SK-N-SH treated with all-trans-retinoic acid at 6 μM for 48 hours (cell line): ENCODE data around the gene ARHGEF38.

Experiments used
- ATAC-seq: fragments of 200-7000 bp; cut with Tn5 transposase; 3 replicates; pipeline ENCODE4 v1.9.1; 2020; ENCODE audit warnings: mild to moderate bottlenecking, moderate library complexity
- ARNTL ChIP-seq: fragments of 450-650 bp; formaldehyde crosslinking; IDR thresholded peaks from 2 replicates; pipeline ENCODE4 v1.5.0; 2020; ENCODE audit warnings: low read depth, mild to moderate bottlenecking, moderate library complexity, borderline replicate concordance
- CSDC2 ChIP-seq: fragments of 250-450 bp; sonication (Bioruptor Pico); IDR thresholded peaks from 2 replicates; pipeline ENCODE4 v1.5.0; 2020; ENCODE audit warnings: mild to moderate bottlenecking, moderate library complexity
- ESRRG ChIP-seq: fragments of 250-450 bp; sonication (Bioruptor Pico); IDR thresholded peaks from 2 replicates; pipeline ENCODE4 v1.6.1; 2021; ENCODE audit warnings: mild to moderate bottlenecking
- GLIS3 ChIP-seq: fragments of 250-450 bp; sonication (Bioruptor Pico); IDR thresholded peaks from 2 replicates; pipeline ENCODE4 v1.5.0; 2020; ENCODE audit warnings: mild to moderate bottlenecking, moderate library complexity
- ISL1 ChIP-seq: fragments of 250-450 bp; sonication (Bioruptor Pico); IDR thresholded peaks from 2 replicates; pipeline ENCODE4 v2.1.2; 2022; ENCODE audit warnings: mild to moderate bottlenecking, moderate library complexity
- OSR1 ChIP-seq: fragments of 250-450 bp; sonication (Bioruptor Pico); IDR thresholded peaks from 2 replicates; pipeline ENCODE4 v1.8.0; 2022; ENCODE audit warnings: moderate library complexity, mild to moderate bottlenecking, inconsistent platforms
- PPARA ChIP-seq: fragments of 250-450 bp; sonication (Bioruptor Pico); IDR thresholded peaks from 2 replicates; pipeline ENCODE4 v1.5.0; 2020; ENCODE audit warnings: mild to moderate bottlenecking, borderline replicate concordance
- TCF4 ChIP-seq: fragments of 250-450 bp; sonication (Bioruptor Pico); IDR thresholded peaks from 2 replicates; pipeline ENCODE4 v1.8.0; 2021; ENCODE audit warnings: mild to moderate bottlenecking, moderate library complexity, borderline replicate concordance
- TOX ChIP-seq: fragments of 250-450 bp; sonication (Bioruptor Pico); IDR thresholded peaks from 2 replicates; pipeline ENCODE4 v1.8.0; 2021; ENCODE audit warnings: mild to moderate bottlenecking, moderate library complexity, borderline replicate concordance
- ZC3H10 ChIP-seq: fragments of 250-450 bp; sonication (Bioruptor Pico); IDR thresholded peaks from 2 replicates; pipeline ENCODE4 v1.5.1; 2021; ENCODE audit warnings: mild to moderate bottlenecking, moderate library complexity
- ZFP3 ChIP-seq: fragments of 250-450 bp; sonication (Bioruptor Pico); IDR thresholded peaks from 2 replicates; pipeline ENCODE4 v1.5.0; 2020; ENCODE audit warnings: mild to moderate bottlenecking, moderate library complexity
- ZFP30 ChIP-seq: fragments of 450-650 bp; formaldehyde crosslinking; IDR thresholded peaks from 2 replicates; pipeline ENCODE4 v1.5.0; 2022; ENCODE audit warnings: mild to moderate bottlenecking, moderate library complexity
- ZNF70 ChIP-seq: fragments of 450-650 bp; formaldehyde crosslinking; IDR thresholded peaks from 2 replicates; pipeline ENCODE4 v1.5.0; 2020; ENCODE audit warnings: mild to moderate bottlenecking, moderate library complexity
- ZNF8 ChIP-seq: fragments of 450-650 bp; formaldehyde crosslinking; IDR thresholded peaks from 2 replicates; pipeline ENCODE4 v1.5.0; 2020; ENCODE audit warnings: mild to moderate bottlenecking, moderate library complexity
- TF ChIP-seq, protein P1 (sequence below): fragments of 250-450 bp; sonication (Bioruptor Pico); IDR thresholded peaks from 2 replicates; pipeline ENCODE4 v1.5.1; 2020; ENCODE audit warnings: low read depth, mild to moderate bottlenecking, moderate library complexity
- TF ChIP-seq, protein P2 (sequence below): fragments of 250-450 bp; sonication (Bioruptor Pico); IDR thresholded peaks from 2 replicates; pipeline ENCODE4 v1.8.0; 2021; ENCODE audit warnings: low read depth, mild to moderate bottlenecking, moderate library complexity, borderline replicate concordance
- TF ChIP-seq, protein P3 (sequence below): fragments of 250-450 bp; sonication (Bioruptor Pico); IDR thresholded peaks from 2 replicates; pipeline ENCODE4 v1.8.0; 2020; ENCODE audit warnings: mild to moderate bottlenecking, moderate library complexity, borderline replicate concordance
- TF ChIP-seq, protein P4 (sequence below): fragments of 250-450 bp; sonication (Bioruptor Pico); IDR thresholded peaks from 2 replicates; pipeline ENCODE4 v1.5.0; 2020; ENCODE audit warnings: mild to moderate bottlenecking, moderate library complexity
- TF ChIP-seq, protein P5 (sequence below): fragments of 250-450 bp; sonication (Bioruptor Pico); IDR thresholded peaks from 2 replicates; pipeline ENCODE4 v1.5.1; 2021; ENCODE audit warnings: mild to moderate bottlenecking, moderate library complexity

ARHGEF38 gene, protein sequence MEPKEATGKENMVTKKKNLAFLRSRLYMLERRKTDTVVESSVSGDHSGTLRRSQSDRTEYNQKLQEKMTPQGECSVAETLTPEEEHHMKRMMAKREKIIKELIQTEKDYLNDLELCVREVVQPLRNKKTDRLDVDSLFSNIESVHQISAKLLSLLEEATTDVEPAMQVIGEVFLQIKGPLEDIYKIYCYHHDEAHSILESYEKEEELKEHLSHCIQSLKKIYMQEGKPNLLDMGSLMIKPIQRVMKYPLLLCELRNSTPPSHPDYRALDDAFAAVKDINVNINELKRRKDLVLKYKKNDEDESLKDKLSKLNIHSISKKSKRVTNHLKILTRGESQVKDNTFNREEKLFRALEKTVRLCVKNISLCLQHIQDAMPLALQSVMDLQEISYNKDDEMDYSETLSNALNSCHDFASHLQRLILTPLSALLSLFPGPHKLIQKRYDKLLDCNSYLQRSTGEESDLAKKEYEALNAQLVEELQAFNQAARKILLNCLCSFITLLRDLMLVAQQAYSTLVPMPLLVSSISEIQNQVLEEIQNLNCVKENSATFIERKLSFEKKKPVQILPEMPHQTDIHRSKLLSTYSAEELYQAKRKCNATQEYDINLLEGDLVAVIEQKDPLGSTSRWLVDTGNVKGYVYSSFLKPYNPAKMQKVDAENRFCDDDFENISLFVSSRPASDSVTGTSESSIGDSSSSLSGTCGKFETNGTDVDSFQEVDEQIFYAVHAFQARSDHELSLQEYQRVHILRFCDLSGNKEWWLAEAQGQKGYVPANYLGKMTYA

DNA sequence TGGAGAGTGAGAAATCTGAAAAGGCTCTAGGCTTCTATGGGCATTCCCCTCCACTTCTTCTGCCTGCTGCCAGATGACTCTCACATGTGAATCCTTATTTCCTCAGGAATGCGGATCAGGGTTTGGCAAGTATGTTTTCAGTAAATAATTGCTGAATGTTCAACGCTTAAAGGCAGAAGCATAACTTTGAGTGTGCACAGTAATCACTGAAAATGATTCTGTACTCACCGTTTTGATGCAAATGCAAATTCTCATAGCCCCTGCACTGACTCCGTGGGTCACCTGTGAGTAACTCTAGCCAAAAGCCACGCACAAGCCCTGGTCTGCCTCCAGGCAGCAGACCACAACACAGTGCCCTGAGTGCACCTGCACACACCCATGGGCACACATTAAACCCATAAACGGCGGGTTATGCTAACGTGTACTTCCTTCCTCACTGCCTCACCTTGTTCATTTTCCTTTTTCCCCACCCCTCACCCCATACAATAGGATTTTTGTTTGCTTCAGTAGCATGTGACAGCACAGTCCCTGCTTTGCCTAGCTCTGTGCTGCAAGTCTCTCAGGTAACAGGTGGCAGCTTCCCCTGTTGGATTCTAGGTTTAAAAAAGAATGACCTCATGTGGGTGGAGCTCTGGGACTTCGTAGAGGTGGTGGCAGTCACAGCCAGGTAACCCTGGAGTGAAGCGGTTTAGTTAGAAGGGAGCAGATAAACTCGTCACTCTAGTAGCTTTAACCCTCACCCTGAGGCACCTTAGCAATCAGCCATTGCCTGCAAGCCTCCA lies at the start of gene ARHGEF38:
Gene ARHGEF38 (plus strand): TSS at position 656 of the 782 bp plus-strand sequence. CDS start 146 bp downstream, outside the sequence.
- ATAC-seq = peak; percentile 72
- no peak for TF ChIP-seq PPARA
- no peak for TF ChIP-seq ZNF70 (CRISPR knock-in tag)
- TF ChIP-seq, protein P1, sequence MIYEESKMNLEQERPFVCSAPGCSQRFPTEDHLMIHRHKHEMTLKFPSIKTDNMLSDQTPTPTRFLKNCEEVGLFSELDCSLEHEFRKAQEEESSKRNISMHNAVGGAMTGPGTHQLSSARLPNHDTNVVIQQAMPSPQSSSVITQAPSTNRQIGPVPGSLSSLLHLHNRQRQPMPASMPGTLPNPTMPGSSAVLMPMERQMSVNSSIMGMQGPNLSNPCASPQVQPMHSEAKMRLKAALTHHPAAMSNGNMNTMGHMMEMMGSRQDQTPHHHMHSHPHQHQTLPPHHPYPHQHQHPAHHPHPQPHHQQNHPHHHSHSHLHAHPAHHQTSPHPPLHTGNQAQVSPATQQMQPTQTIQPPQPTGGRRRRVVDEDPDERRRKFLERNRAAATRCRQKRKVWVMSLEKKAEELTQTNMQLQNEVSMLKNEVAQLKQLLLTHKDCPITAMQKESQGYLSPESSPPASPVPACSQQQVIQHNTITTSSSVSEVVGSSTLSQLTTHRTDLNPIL (CRISPR knock-in tag) = no peak
- TF ChIP-seq GLIS3 (CRISPR knock-in tag) = no peak
- no peak for TF ChIP-seq ZNF8
- TF ChIP-seq ZC3H10 (CRISPR knock-in tag) = no peak
- no peak for TF ChIP-seq ZFP3 (CRISPR knock-in tag)
- no peak for TF ChIP-seq TCF4 (CRISPR knock-in tag)
- TF ChIP-seq ESRRG (CRISPR knock-in tag) = no peak
- TF ChIP-seq, protein P2, sequence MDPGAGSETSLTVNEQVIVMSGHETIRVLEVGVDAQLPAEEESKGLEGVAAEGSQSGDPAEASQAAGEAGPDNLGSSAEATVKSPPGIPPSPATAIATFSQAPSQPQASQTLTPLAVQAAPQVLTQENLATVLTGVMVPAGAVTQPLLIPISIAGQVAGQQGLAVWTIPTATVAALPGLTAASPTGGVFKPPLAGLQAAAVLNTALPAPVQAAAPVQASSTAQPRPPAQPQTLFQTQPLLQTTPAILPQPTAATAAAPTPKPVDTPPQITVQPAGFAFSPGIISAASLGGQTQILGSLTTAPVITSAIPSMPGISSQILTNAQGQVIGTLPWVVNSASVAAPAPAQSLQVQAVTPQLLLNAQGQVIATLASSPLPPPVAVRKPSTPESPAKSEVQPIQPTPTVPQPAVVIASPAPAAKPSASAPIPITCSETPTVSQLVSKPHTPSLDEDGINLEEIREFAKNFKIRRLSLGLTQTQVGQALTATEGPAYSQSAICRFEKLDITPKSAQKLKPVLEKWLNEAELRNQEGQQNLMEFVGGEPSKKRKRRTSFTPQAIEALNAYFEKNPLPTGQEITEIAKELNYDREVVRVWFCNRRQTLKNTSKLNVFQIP (CRISPR knock-in tag) = no peak
- no peak for TF ChIP-seq ZFP30
- TF ChIP-seq ARNTL (CRISPR knock-in tag) = no peak
- no peak for TF ChIP-seq OSR1 (CRISPR knock-in tag)
- TF ChIP-seq, protein P3, sequence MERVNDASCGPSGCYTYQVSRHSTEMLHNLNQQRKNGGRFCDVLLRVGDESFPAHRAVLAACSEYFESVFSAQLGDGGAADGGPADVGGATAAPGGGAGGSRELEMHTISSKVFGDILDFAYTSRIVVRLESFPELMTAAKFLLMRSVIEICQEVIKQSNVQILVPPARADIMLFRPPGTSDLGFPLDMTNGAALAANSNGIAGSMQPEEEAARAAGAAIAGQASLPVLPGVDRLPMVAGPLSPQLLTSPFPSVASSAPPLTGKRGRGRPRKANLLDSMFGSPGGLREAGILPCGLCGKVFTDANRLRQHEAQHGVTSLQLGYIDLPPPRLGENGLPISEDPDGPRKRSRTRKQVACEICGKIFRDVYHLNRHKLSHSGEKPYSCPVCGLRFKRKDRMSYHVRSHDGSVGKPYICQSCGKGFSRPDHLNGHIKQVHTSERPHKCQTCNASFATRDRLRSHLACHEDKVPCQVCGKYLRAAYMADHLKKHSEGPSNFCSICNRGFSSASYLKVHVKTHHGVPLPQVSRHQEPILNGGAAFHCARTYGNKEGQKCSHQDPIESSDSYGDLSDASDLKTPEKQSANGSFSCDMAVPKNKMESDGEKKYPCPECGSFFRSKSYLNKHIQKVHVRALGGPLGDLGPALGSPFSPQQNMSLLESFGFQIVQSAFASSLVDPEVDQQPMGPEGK (CRISPR knock-in tag) = no peak

DNA sequence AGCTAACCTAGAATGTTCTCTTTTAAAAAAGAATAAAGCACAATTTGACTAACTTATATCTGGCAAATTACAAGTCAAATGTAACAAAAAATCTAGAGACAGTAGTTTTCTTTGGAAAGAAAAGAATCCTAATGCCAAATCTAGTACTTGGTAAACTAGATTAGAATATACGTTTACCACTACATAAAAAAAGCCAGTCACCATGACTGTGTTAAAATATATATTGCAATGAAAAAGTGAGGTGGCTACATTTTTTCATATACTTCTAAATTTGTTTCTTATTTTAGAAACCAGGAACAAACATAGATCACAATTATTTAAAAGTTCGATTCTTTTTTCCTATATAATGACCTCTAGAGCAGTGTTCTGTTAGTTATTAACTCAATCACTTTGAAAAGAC lies 48.9 kb upstream of the ARHGEF38 start:
- ATAC-seq = no peak
- no peak for TF ChIP-seq TCF4 (CRISPR knock-in tag)
- TF ChIP-seq ZNF70 (CRISPR knock-in tag) = no peak
- no peak for TF ChIP-seq OSR1 (CRISPR knock-in tag)
- no peak for TF ChIP-seq ZFP3 (CRISPR knock-in tag)
- TF ChIP-seq, protein P4, sequence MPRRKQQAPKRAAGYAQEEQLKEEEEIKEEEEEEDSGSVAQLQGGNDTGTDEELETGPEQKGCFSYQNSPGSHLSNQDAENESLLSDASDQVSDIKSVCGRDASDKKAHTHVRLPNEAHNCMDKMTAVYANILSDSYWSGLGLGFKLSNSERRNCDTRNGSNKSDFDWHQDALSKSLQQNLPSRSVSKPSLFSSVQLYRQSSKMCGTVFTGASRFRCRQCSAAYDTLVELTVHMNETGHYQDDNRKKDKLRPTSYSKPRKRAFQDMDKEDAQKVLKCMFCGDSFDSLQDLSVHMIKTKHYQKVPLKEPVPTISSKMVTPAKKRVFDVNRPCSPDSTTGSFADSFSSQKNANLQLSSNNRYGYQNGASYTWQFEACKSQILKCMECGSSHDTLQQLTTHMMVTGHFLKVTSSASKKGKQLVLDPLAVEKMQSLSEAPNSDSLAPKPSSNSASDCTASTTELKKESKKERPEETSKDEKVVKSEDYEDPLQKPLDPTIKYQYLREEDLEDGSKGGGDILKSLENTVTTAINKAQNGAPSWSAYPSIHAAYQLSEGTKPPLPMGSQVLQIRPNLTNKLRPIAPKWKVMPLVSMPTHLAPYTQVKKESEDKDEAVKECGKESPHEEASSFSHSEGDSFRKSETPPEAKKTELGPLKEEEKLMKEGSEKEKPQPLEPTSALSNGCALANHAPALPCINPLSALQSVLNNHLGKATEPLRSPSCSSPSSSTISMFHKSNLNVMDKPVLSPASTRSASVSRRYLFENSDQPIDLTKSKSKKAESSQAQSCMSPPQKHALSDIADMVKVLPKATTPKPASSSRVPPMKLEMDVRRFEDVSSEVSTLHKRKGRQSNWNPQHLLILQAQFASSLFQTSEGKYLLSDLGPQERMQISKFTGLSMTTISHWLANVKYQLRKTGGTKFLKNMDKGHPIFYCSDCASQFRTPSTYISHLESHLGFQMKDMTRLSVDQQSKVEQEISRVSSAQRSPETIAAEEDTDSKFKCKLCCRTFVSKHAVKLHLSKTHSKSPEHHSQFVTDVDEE (CRISPR knock-in tag) = no peak
- TF ChIP-seq, protein P1 (CRISPR knock-in tag) = no peak
- TF ChIP-seq, protein P3 (CRISPR knock-in tag) = no peak
- TF ChIP-seq ZNF8 = no peak
- TF ChIP-seq ISL1 (CRISPR knock-in tag) = no peak
- no peak for TF ChIP-seq GLIS3 (CRISPR knock-in tag)
- no peak for TF ChIP-seq CSDC2 (CRISPR knock-in tag)
- TF ChIP-seq TOX (CRISPR knock-in tag) = no peak
- TF ChIP-seq, protein P2 (CRISPR knock-in tag) = no peak
- no peak for TF ChIP-seq PPARA
- TF ChIP-seq, protein P5, sequence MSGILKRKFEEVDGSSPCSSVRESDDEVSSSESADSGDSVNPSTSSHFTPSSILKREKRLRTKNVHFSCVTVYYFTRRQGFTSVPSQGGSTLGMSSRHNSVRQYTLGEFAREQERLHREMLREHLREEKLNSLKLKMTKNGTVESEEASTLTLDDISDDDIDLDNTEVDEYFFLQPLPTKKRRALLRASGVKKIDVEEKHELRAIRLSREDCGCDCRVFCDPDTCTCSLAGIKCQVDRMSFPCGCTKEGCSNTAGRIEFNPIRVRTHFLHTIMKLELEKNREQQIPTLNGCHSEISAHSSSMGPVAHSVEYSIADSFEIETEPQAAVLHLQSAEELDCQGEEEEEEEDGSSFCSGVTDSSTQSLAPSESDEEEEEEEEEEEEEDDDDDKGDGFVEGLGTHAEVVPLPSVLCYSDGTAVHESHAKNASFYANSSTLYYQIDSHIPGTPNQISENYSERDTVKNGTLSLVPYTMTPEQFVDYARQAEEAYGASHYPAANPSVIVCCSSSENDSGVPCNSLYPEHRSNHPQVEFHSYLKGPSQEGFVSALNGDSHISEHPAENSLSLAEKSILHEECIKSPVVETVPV = no peak
- TF ChIP-seq ZFP30 = no peak
